Right atrium auricular region (tissue), 2 donors: Measurements from ENCODE around the gene AQP2. TPM values are rescaled to one million over a fixed set of nuclear protein-coding genes. Genes with fewer than 3 reads are reported as not detected.
A peak's percentile ranks its signal among the peaks of the same experiment; 100 is the strongest.

Experiments
- DNase-seq: peaks from one replicate; pipeline ENCODE4 v3.0.0-alpha.2; 2019; ENCODE audit warnings: low spot score
- H3K27ac ChIP-seq, 2 donors: fragments of 200-600 bp; sonication (generic); 1 replicate in 1 of 2; 2 replicates in 1 of 2; pipeline ENCODE4 v1.5.1; 2016 to 2019
- H3K27me3 ChIP-seq, 2 donors: fragments of 200-600 bp; sonication (generic); one replicate each; pipeline versions ENCODE4 v1.5.1 to v1.6.0; 2017 to 2019
- H3K36me3 ChIP-seq: fragments of 200-600 bp; sonication (generic); one replicate; pipeline ENCODE4 v1.5.1; 2016
- H3K4me1 ChIP-seq, 2 donors: fragments of 200-600 bp; sonication (generic); one replicate each; pipeline versions ENCODE4 v1.5.1 to v1.6.0; 2017 to 2019
- H3K4me3 ChIP-seq, 2 donors: fragments of 200-600 bp; sonication (generic); 1 replicate in 1 of 2; 2 replicates in 1 of 2; pipeline ENCODE4 v1.5.1; 2017 to 2019; ENCODE audit warnings: mild to moderate bottlenecking in 1 of 2, moderate library complexity in 1 of 2
- H3K9me3 ChIP-seq, 2 donors: fragments of 200-600 bp; sonication (generic); one replicate each; pipeline ENCODE4 v1.5.1; 2019
- total RNA-seq, 2 donors: library from RNA; depleted of rRNA; stranded (reverse); fragments of >200 nt; gene quantifications; one replicate each; pipeline ENCODE4 v1.1.0, GENCODE V29; 2016
- TF ChIP-seq, protein P1 (sequence below), 2 donors: fragments of 200-600 bp; sonication (generic); IDR thresholded peaks; one replicate each; pipeline ENCODE4 v1.5.1; 2019; ENCODE audit warnings: antibody characterized with exemption in 2 of 2

AQP2 gene
- total RNA-seq, 2 donors from 2014 or later = 0.83 TPM; not detected in 1

DNA sequence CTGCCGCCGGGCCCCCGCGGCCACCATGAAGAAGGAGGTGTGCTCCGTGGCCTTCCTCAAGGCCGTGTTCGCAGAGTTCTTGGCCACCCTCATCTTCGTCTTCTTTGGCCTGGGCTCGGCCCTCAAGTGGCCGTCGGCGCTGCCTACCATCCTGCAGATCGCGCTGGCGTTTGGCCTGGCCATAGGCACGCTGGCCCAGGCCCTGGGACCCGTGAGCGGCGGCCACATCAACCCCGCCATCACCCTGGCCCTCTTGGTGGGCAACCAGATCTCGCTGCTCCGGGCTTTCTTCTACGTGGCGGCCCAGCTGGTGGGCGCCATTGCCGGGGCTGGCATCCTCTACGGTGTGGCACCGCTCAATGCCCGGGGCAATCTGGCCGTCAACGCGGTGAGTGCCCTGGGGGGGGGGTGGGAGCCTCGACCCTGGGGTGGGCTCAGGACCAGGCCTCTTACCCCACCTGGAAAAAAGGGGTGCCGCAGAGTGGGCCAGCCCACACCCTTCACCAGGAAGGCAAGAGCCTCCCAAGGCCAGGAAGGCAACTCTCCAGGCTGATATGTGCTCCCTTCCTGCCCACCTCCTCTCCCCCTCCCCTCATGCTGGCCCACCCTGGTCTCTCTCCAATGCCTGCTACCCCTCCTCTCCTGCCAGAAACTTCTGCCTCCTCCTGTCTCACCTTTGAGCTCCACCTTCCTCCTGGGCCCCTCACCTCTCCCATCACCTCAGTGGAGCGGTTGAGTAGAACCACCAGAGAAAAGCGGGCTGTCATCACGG, 11.6 kb downstream of the AQP2 start:
- no peaks in the 10 kb centered on the region for H3K27me3 ChIP-seq

DNA sequence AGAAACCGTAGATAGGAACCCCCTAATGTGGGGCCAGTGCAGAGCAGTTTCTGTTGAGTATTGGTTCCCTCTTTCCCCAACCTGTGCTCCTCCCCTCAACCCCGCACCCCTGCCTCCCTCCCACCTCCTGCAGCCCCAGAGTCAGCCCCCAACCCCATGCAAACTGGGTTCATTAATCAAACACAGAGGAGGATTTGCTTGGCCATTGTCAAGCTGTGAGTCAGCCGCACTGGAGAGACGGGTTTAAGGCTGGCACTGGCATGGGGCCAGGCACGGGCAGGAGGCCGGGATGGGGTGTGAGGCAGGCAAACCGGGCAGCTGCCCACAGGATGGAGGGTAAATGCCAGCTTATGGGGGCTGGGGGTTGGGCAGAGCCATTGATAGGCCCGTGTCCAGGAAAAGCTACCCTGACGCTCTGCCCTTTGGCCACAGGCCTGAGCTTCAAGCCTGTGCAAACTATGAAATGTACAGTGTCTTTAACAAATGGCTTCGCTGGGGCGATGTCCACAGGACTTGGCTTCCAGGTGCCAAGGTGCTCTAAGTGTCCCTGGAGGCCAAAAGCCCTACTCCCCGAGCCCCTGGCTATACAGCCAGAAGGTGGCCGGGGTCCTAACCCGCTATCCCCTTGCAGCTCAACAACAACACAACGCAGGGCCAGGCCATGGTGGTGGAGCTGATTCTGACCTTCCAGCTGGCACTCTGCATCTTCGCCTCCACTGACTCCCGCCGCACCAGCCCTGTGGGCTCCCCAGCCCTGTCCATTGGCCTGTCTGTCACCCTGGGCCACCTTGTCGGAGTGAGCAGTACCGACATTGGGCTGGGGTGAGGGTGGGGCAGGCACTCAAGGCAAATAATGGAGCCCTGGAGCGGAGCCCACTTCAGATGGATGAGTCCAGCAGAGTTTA, 12.6 kb downstream of the AQP2 start:
- H3K27ac ChIP-seq = peak overlapping the region; percentile 8 to 16
- TF ChIP-seq, protein P1, sequence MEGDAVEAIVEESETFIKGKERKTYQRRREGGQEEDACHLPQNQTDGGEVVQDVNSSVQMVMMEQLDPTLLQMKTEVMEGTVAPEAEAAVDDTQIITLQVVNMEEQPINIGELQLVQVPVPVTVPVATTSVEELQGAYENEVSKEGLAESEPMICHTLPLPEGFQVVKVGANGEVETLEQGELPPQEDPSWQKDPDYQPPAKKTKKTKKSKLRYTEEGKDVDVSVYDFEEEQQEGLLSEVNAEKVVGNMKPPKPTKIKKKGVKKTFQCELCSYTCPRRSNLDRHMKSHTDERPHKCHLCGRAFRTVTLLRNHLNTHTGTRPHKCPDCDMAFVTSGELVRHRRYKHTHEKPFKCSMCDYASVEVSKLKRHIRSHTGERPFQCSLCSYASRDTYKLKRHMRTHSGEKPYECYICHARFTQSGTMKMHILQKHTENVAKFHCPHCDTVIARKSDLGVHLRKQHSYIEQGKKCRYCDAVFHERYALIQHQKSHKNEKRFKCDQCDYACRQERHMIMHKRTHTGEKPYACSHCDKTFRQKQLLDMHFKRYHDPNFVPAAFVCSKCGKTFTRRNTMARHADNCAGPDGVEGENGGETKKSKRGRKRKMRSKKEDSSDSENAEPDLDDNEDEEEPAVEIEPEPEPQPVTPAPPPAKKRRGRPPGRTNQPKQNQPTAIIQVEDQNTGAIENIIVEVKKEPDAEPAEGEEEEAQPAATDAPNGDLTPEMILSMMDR (IDR thresholded peaks at IDR 0.05) = no peak
- no peaks in the 10 kb centered on the region for H3K27me3 ChIP-seq
- H3K4me1 ChIP-seq = peaks cover 0 to 46% of the 10 kb centered on the region in 2 donors
- no peak overlapping the region for H3K4me3 ChIP-seq
- H3K36me3 ChIP-seq = no peaks in the 10 kb centered on the region
- no peaks in the 10 kb centered on the region for H3K9me3 ChIP-seq
- DNase-seq = no peak

More for the DNA sequence above, 11.6 kb downstream of the AQP2 start:
- H3K4me1 ChIP-seq = peaks cover 0 to 38% of the 10 kb centered on the region in 2 donors
- peak overlapping the region in 1 of 2 donors; percentile 16 for H3K27ac ChIP-seq
- no peak for DNase-seq
- H3K36me3 ChIP-seq = no peaks in the 10 kb centered on the region
- H3K9me3 ChIP-seq = no peaks in the 10 kb centered on the region
- TF ChIP-seq, protein P1 (IDR thresholded peaks at IDR 0.05) = no peak
- H3K4me3 ChIP-seq = no peak overlapping the region

GRCh38 chr12:49963976-49964815, 13.7 kb downstream of the AQP2 start:
- Histone ChIP-seq H3K9me3 (no peaks in the 10 kb centered on the region), H3K27ac (peak overlapping the region in 1 of 2 donors; percentile 16), H3K27me3 (no peaks in the 10 kb centered on the region), H3K4me1 (peaks cover 0 to 46% of the 10 kb centered on the region in 2 donors), H3K4me3 (no peak overlapping the region), H3K36me3 (no peaks in the 10 kb centered on the region)
- TF ChIP-seq, protein P1 (IDR thresholded peaks at IDR 0.05) = no peak
- DNase-seq = no peak

GRCh38 chr12:49964849-49965624, 14.5 kb downstream of the AQP2 start:
- Histone ChIP-seq H3K9me3 (no peaks in the 10 kb centered on the region), H3K4me1 (peaks cover 0 to 39% of the 10 kb centered on the region in 2 donors), H3K27me3 (no peaks in the 10 kb centered on the region), H3K36me3 (no peaks in the 10 kb centered on the region), H3K4me3 (no peak overlapping the region), H3K27ac (no peak overlapping the region)
- no peak for DNase-seq
- TF ChIP-seq, protein P1 (IDR thresholded peaks at IDR 0.05) = no peak

DNA sequence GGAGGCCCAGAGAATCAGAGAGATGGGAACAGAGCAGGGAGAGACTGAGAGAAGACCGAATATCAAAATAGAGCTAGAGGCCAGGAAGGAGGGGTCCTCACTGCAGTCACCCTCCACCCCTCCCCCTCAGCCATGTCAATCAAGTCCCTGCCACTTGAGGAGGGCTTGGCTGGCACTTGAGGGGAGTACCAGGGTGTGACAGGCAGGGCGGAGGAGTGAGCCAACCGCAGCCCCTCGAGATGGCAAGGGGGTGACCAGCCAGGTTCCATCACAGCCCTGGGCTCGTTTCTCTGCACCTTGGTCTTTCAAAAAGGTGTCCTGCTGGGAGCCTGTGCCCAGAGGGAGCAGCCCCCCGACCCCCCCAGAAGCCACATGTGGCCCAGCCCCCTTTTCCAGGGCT, 15.3 kb downstream of the AQP2 start:
- H3K4me1 ChIP-seq = peaks cover 0 to 37% of the 10 kb centered on the region in 2 donors
- H3K27ac ChIP-seq = no peak overlapping the region
- no peak for DNase-seq
- no peaks in the 10 kb centered on the region for H3K27me3 ChIP-seq
- TF ChIP-seq, protein P1 (IDR thresholded peaks at IDR 0.05) = no peak
- no peaks in the 10 kb centered on the region for H3K9me3 ChIP-seq
- no peaks in the 10 kb centered on the region for H3K36me3 ChIP-seq
- no peak overlapping the region for H3K4me3 ChIP-seq
